Dermis blood vessel endothelial cell (primary cell): ENCODE data around the gene RILPL2. TPM values are rescaled to one million over a fixed set of nuclear protein-coding genes. Genes with fewer than 3 reads are reported as not detected.
"Not testable (repeated sequence)": the region's sequence is repeated elsewhere in the genome, so short reads cannot be mapped to it uniquely, and the experiment has no call there.

Source experiments
- DNase-seq: peaks from one replicate; pipeline ENCODE4 v3.0.0; 2010
- total RNA-seq: library from RNA; depleted of rRNA; stranded (reverse); fragments of >200 nt; gene quantifications from 2 replicates; pipeline ENCODE4 v1.2.3, GENCODE V29; 2014

The RILPL2 gene
- total RNA-seq, 1 donor from 2014 or later = 4.1 TPM

DNA sequence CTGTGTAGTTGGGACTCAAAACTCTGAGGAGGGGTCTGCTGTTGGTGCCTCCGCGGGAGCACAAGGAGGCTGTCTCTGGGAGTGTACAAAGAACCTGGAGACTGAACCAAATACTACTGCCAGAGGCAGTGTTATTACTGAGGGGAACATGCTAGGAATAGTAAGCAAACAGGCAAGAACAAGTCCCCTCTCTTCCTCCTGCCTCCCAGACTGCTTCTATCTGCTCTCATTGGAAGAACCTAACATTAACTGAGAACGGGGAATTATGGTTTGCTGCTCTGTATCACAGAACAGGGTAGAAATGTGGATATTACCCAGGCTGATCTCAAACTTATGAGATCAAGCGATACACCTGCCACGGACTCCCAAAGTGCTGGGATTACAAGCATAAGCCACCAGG lies 57.1 kb downstream of the RILPL2 start:
- DNase-seq = no peak

- not testable (repeated sequence) for DNase-seq
These were observed 64.1 kb downstream of the RILPL2 start for GRCh38 chr12:123372415-123372814.

GRCh38 chr12:123371667-123372368 lies 64.7 kb downstream of the RILPL2 start:
- DNase-seq = not testable (repeated sequence)

GRCh38 chr12:123369229-123369628 lies 67.3 kb downstream of the RILPL2 start:
- no peak for DNase-seq

- DNase-seq = not testable (repeated sequence)
These were observed 68.1 kb downstream of the RILPL2 start for GRCh38 chr12:123368431-123368830.

GRCh38 chr12:123367511-123367910 lies 69.0 kb downstream of the RILPL2 start:
- DNase-seq = no peak

Other genes with a start within 250 kb of the RILPL2 start
- gene MPHOSPH9, start 203.5 kb downstream of the RILPL2 start, total RNA-seq = 43.2 and 63.0 TPM in 2 replicates
- 7.4 and 10.2 TPM in 2 replicates for gene MTRFR, start 203.2 kb downstream of the RILPL2 start, total RNA-seq
- 286 and 322 TPM in 2 replicates for gene CDK2AP1, start 164.8 kb downstream of the RILPL2 start, total RNA-seq
- gene SBNO1, start 71.8 kb downstream of the RILPL2 start, total RNA-seq = 28.6 and 41.2 TPM in 2 replicates
- 36.6 and 56.2 TPM in 2 replicates for gene KMT5A, start 52.6 kb downstream of the RILPL2 start, total RNA-seq
- gene SNRNP35, start 21.5 kb upstream of the RILPL2 start, total RNA-seq = 11.3 and 14.0 TPM in 2 replicates
- gene RILPL1, start 97.0 kb upstream of the RILPL2 start, total RNA-seq = 6.0 and 7.4 TPM in 2 replicates
- gene TMED2, start 147.9 kb upstream of the RILPL2 start, total RNA-seq = 359 and 361 TPM in 2 replicates
- gene DDX55, start 165.4 kb upstream of the RILPL2 start, total RNA-seq = 16.6 and 18.2 TPM in 2 replicates
- gene EIF2B1, start 197.0 kb upstream of the RILPL2 start, total RNA-seq = 77.3 and 96.1 TPM in 2 replicates
- 38.5 and 50.7 TPM in 2 replicates for gene GTF2H3, start 197.1 kb upstream of the RILPL2 start, total RNA-seq
- gene TCTN2, start 234.4 kb upstream of the RILPL2 start, total RNA-seq = 6.5 and 8.0 TPM in 2 replicates